Measurements from ENCODE around the gene BST2. TPM values are rescaled to one million over a fixed set of nuclear protein-coding genes. Genes with fewer than 3 reads are reported as not detected.

The BST2 gene
- total RNA-seq, 1 donor, result 10.1 TPM

GRCh38 chr19:17389957-17390664 is 15.3 kb downstream of the BST2 start:
- Histone ChIP-seq H3K4me3 (ENCODE audit: insufficient read depth, low read length) (peak overlapping the region; percentile 69), H3K79me2 (ENCODE audit: insufficient read depth, low read length) (no peaks in the 10 kb centered on the region), H2AFZ (ENCODE audit: low read length) (peak overlapping the region; percentile 89), H3K27ac (ENCODE audit: low read depth, low read length) (no peak overlapping the region), H4K20me1 (ENCODE audit: insufficient read depth, low read length) (no peaks in the 10 kb centered on the region), H3K4me1 (ENCODE audit: insufficient read depth, low read length) (peaks cover 9% of the 10 kb centered on the region), H3K27me3 (ENCODE audit: insufficient read depth, low read length) (peaks cover 21% of the 10 kb centered on the region), H3K4me2 (ENCODE audit: insufficient read depth, low read length) (peak overlapping the region; percentile 92), H3K9me3 (ENCODE audit: low read depth, low read length) (no peaks in the 10 kb centered on the region), H3K36me3 (ENCODE audit: insufficient read depth, low read length) (no peaks in the 10 kb centered on the region)
- no peak for TF ChIP-seq CTCF (IDR thresholded peaks at IDR 0.05; ENCODE audit: extremely low read depth, low read depth, low read length)
- peak; percentile 43 for DNase-seq (ENCODE audit: insufficient read length, low spot score, missing footprints)

- H3K4me3 ChIP-seq (ENCODE audit: insufficient read depth, low read length), result no peak overlapping the region
- H3K4me2 ChIP-seq (ENCODE audit: insufficient read depth, low read length), result no peak overlapping the region
- peaks cover 9% of the 10 kb centered on the region for H3K4me1 ChIP-seq (ENCODE audit: insufficient read depth, low read length)
- no peaks in the 10 kb centered on the region for H4K20me1 ChIP-seq (ENCODE audit: insufficient read depth, low read length)
- peak; percentile 50 for DNase-seq (ENCODE audit: insufficient read length, low spot score, missing footprints)
- no peak for TF ChIP-seq CTCF (IDR thresholded peaks at IDR 0.05; ENCODE audit: extremely low read depth, low read depth, low read length)
- H2AFZ ChIP-seq (ENCODE audit: low read length), result no peak overlapping the region
- H3K9me3 ChIP-seq (ENCODE audit: low read depth, low read length), result no peaks in the 10 kb centered on the region
- H3K27me3 ChIP-seq (ENCODE audit: insufficient read depth, low read length), result peaks cover 19% of the 10 kb centered on the region
- H3K36me3 ChIP-seq (ENCODE audit: insufficient read depth, low read length), result no peaks in the 10 kb centered on the region
- no peaks in the 10 kb centered on the region for H3K79me2 ChIP-seq (ENCODE audit: insufficient read depth, low read length)
- H3K27ac ChIP-seq (ENCODE audit: low read depth, low read length), result no peak overlapping the region
Measured at GRCh38 chr19:17389288-17389687, 16.1 kb downstream of the BST2 start.

- peak; percentile 94 for DNase-seq (ENCODE audit: insufficient read length, low spot score, missing footprints)
- Histone ChIP-seq H3K4me2 (ENCODE audit: insufficient read depth, low read length) (no peak overlapping the region), H3K9me3 (ENCODE audit: low read depth, low read length) (no peaks in the 10 kb centered on the region), H3K79me2 (ENCODE audit: insufficient read depth, low read length) (no peaks in the 10 kb centered on the region), H4K20me1 (ENCODE audit: insufficient read depth, low read length) (no peaks in the 10 kb centered on the region), H2AFZ (ENCODE audit: low read length) (no peak overlapping the region), H3K27ac (ENCODE audit: low read depth, low read length) (no peak overlapping the region), H3K4me3 (ENCODE audit: insufficient read depth, low read length) (no peak overlapping the region), H3K4me1 (ENCODE audit: insufficient read depth, low read length) (peaks cover 9% of the 10 kb centered on the region), H3K27me3 (ENCODE audit: insufficient read depth, low read length) (peaks cover 4% of the 10 kb centered on the region), H3K36me3 (ENCODE audit: insufficient read depth, low read length) (no peaks in the 10 kb centered on the region)
- TF ChIP-seq CTCF (IDR thresholded peaks at IDR 0.05; ENCODE audit: extremely low read depth, low read depth, low read length), result peak; percentile 88
Measured at GRCh38 chr19:17385878-17386611, 19.4 kb downstream of the BST2 start.

- Histone ChIP-seq H4K20me1 (ENCODE audit: insufficient read depth, low read length) (no peaks in the 10 kb centered on the region), H3K79me2 (ENCODE audit: insufficient read depth, low read length) (no peaks in the 10 kb centered on the region), H2AFZ (ENCODE audit: low read length) (no peak overlapping the region), H3K27ac (ENCODE audit: low read depth, low read length) (no peak overlapping the region), H3K4me3 (ENCODE audit: insufficient read depth, low read length) (no peak overlapping the region), H3K4me1 (ENCODE audit: insufficient read depth, low read length) (peaks cover 5% of the 10 kb centered on the region), H3K4me2 (ENCODE audit: insufficient read depth, low read length) (no peak overlapping the region), H3K9me3 (ENCODE audit: low read depth, low read length) (no peaks in the 10 kb centered on the region), H3K27me3 (ENCODE audit: insufficient read depth, low read length) (no peaks in the 10 kb centered on the region), H3K36me3 (ENCODE audit: insufficient read depth, low read length) (no peaks in the 10 kb centered on the region)
- TF ChIP-seq CTCF (IDR thresholded peaks at IDR 0.05; ENCODE audit: extremely low read depth, low read depth, low read length), result no peak
- peak; percentile 31 for DNase-seq (ENCODE audit: insufficient read length, low spot score, missing footprints)
Measured at GRCh38 chr19:17380426-17381138, 24.8 kb downstream of the BST2 start.
